Kidney (tissue), 14 donors: ENCODE data around the gene MIS18A. TPM values are rescaled to one million over a fixed set of nuclear protein-coding genes. Genes with fewer than 3 reads are reported as not detected.

Experiments
- DNase-seq, 5 donors: peaks; one replicate each; pipeline ENCODE4 v3.0.0-alpha.2; 2013 to 2020
- FAIRE-seq: peaks from 2 replicates; lab custom pipeline; 2012; peaks lifted over from hg19 to GRCh38; lab: Jason Lieb, UNC
- H3K27ac ChIP-seq, 2 donors: one replicate each; pipeline ENCODE4 v1.7.0; 2013; ENCODE audit warnings: low read depth in 2 of 2, low read length in 2 of 2, inconsistent platforms in 1 of 2
- H3K27me3 ChIP-seq: one replicate; pipeline ENCODE4 v1.7.1; 2013; ENCODE audit warnings: low read length, inconsistent platforms; ENCODE audit not compliant: control insufficient read depth, insufficient read depth
- H3K36me3 ChIP-seq, 3 donors: one replicate each; pipeline versions ENCODE4 v1.7.0 to v1.7.1; 2013; ENCODE audit warnings: low read length in 3 of 3, control low read depth in 1 of 3, inconsistent platforms in 1 of 3; ENCODE audit not compliant: insufficient read depth in 3 of 3, control insufficient read depth in 2 of 3
- H3K4me1 ChIP-seq, 3 donors: one replicate each; pipeline versions ENCODE4 v1.7.0 to v1.7.1; 2013; ENCODE audit warnings: low read length in 3 of 3, inconsistent platforms in 1 of 3, low read depth in 1 of 3; ENCODE audit not compliant: control insufficient read depth in 2 of 3, insufficient read depth in 2 of 3
- H3K4me3 ChIP-seq, 3 donors: one replicate each; pipeline versions ENCODE4 v1.7.0 to v1.8.1; 2013; ENCODE audit warnings: low read length in 3 of 3, control low read depth in 1 of 3, inconsistent platforms in 1 of 3
- H3K9ac ChIP-seq, 3 donors: one replicate each; pipeline versions ENCODE4 v1.7.0 to v1.7.1; 2013; ENCODE audit warnings: low read length in 3 of 3, control low read depth in 1 of 3, inconsistent platforms in 1 of 3
- H3K9me3 ChIP-seq, 3 donors: one replicate each; pipeline versions ENCODE4 v1.7.0 to v1.7.1; 2013; ENCODE audit warnings: low read length in 3 of 3, control low read depth in 1 of 3, inconsistent platforms in 1 of 3; ENCODE audit not compliant: control insufficient read depth in 2 of 3, insufficient read depth in 1 of 3
- CTCF ChIP-seq: IDR thresholded peaks from 3 replicates; pipeline ENCODE4 v1.5.1; 2012; ENCODE audit warnings: mild to moderate bottlenecking, moderate library complexity, borderline replicate concordance; ENCODE audit not compliant: insufficient read depth; ENCODE audit errors: extremely low read depth
- intact Hi-C: fragments of 100-400 bp; cut with DNase I; formaldehyde crosslinking; loops from one replicate; pipeline ENCODE4 v1.11.1; 2022
- polyA plus RNA-seq: library from polyadenylated mRNA; stranded (reverse); fragments of 350-450 nt; fragmentation: Illumina TruSeq; extraction: RNeasy Lipid Tissue Mini Kit (QIAGEN cat#74804); gene quantifications from one replicate; pipeline ENCODE4 v1.2.3, GENCODE V29; 2014; ENCODE audit warnings: low read depth, low replicate concordance; ENCODE audit not compliant: insufficient read depth
- total RNA-seq: library from RNA; stranded (reverse); fragmentation: NEBNext Ultra II Directional; extraction: Animal tissue kit (Norgen Biotek cat#: 25700); gene quantifications from one replicate; pipeline ENCODE4 v1.2.1, GENCODE V29; 2021
- donor health status: control.
- donor health status: control.
- donor health status: control.
- donor health status: control.
- donor health status: control.
- donor health status: DM: yes; HTN: yes; CAD: no.
- donor health status: Normal renal cell carcinoma (clear cell type).

The MIS18A gene
- total and polyA plus RNA-seq, 2 donors from 2014 or later = 6.2 to 7.0 TPM

DNA sequence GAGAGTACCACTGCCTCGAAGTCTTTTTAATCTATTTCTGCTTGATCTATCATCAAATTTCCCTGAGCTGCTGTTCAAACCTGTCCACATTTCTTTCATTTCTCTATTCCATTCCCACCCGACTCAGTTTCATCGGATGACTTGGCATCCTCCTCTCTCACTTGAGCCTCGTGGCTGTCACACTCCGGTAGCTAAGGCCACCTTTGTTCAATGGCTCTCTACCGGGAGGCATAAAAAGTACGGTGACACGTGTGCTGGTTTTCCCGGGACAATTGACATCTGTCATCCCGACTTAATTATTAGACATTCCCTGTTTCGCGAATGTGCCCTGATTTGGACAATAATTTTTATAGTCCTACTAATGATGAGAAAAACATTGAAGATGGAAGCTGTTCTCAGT, 22.6 kb downstream of the MIS18A start:
- Histone ChIP-seq H3K4me3 (no peak overlapping the region), H3K4me1 (peaks cover 0 to 9% (median 2%) of the 10 kb centered on the region in 3 donors), H3K9ac (no peak overlapping the region), H3K9me3 (no peaks in the 10 kb centered on the region), H3K27me3 (no peaks in the 10 kb centered on the region), H3K27ac (no peak overlapping the region), H3K36me3 (no peaks in the 10 kb centered on the region)
- no peak for TF ChIP-seq CTCF
- intact Hi-C loops = no loop called here
- DNase-seq = peak in 3 of 5 donors; percentile 32 to 65 (median 61)
- FAIRE-seq = no peak

DNA sequence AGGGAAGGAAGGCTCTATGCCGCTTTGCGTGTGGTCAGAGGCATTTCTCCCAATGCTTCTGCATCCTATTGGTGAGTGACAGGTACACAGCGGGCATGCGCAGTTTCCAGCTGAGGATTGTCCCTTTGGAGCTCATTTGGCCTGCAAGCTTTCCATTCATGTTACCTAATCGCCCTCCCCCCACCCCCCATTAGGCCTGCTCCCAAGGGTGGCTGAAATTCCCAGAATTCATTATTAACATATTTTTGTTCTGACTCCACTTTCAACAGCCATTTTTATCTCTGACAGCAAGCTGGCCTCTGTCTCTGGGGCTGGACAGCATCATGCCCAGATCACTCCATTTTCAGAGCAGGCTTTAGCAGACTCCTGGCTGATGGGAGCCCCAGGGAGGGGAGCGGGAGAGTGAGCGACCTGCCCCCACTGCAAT, 25.6 kb downstream of the MIS18A start:
- no peak for TF ChIP-seq CTCF
- H3K4me3 ChIP-seq = no peak overlapping the region
- DNase-seq (no peak), FAIRE-seq (no peak)
- no peaks in the 10 kb centered on the region for H3K9me3 ChIP-seq
- peaks cover 0 to 9% (median 5%) of the 10 kb centered on the region in 3 donors for H3K4me1 ChIP-seq
- H3K27ac ChIP-seq = no peak overlapping the region
- H3K36me3 ChIP-seq = no peaks in the 10 kb centered on the region
- no peak overlapping the region for H3K9ac ChIP-seq
- H3K27me3 ChIP-seq = no peaks in the 10 kb centered on the region
- intact Hi-C loops = no loop called here

DNA sequence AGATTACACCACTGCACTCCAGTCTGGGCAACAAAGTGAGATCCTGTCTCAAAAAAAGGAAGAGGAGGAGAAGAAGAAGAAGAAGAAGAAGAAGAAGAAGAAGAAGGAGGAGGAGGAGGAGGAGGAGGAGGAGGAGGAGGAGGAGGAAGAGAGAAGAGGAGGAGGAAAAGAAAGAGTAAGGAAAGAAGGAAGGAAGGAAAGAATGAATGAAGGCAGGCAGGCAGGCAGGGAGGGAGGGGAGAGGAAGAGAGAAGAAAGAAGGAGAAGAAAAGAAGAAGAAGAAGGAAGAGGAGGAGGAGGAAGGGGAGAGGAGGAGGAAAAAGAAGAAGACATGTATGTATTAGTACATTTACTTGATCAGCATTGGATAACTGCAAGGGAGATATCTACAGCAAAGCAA, 26.7 kb downstream of the MIS18A start:
- no peak for FAIRE-seq
- intact Hi-C loops = no loop called here

More for the DNA sequence above, 26.7 kb downstream of the MIS18A start:
- TF ChIP-seq CTCF = no peak
- Histone ChIP-seq H3K27ac (no peak overlapping the region), H3K4me3 (no peak overlapping the region), H3K9me3 (no peaks in the 10 kb centered on the region), H3K36me3 (no peaks in the 10 kb centered on the region), H3K9ac (no peak overlapping the region), H3K27me3 (no peaks in the 10 kb centered on the region), H3K4me1 (peaks cover 0 to 5% (median 3%) of the 10 kb centered on the region in 3 donors)
- DNase-seq = no peak
